Activated naive CD8-positive, alpha-beta T cell treated with anti-CD3 and anti-CD28 coated beads, Interleukin-2, amount 10 ng/mL, durations not matched to agents 7 days and 5 days (primary cell): Measurements from ENCODE around the gene IKZF1. TPM values are rescaled to one million over a fixed set of nuclear protein-coding genes. Genes with fewer than 3 reads are reported as not detected.

ENCODE experiments used
- ATAC-seq: fragments of 150-1000 bp; cut with Tn5 transposase; one replicate; pipeline ENCODE4 v1.10.0; 2021; ENCODE audit warnings: low read depth, moderate library complexity
- POLR2A ChIA-PET: fragments of 350-600 bp; sonication (Branson Sonifier 250); formaldehyde crosslinking; loops from one replicate; lab custom pipeline; 2021; ENCODE audit warnings: antibody characterized with exemption; lab: Charles Lee
- DNase-seq: peaks from one replicate; pipeline ENCODE4 v3.0.0; 2021
- H3K27ac Mint-ChIP-seq: one replicate; pipeline ENCODE4 v1.8.0; 2022; ENCODE audit warnings: mild to moderate bottlenecking, mixed read lengths
- H3K27me3 Mint-ChIP-seq: one replicate; pipeline ENCODE4 v1.8.0; 2022; ENCODE audit warnings: mild to moderate bottlenecking, moderate library complexity, mixed read lengths
- H3K36me3 Mint-ChIP-seq: one replicate; pipeline ENCODE4 v1.8.0; 2021; ENCODE audit warnings: mild to moderate bottlenecking, mixed read lengths
- H3K4me1 Mint-ChIP-seq: one replicate; pipeline ENCODE4 v1.8.0; 2021; ENCODE audit warnings: mixed read lengths
- H3K4me3 Mint-ChIP-seq: one replicate; pipeline ENCODE4 v1.8.0; 2022; ENCODE audit warnings: mild to moderate bottlenecking, moderate library complexity, mixed read lengths
- H3K9me3 Mint-ChIP-seq: one replicate; pipeline ENCODE4 v1.8.0; 2021; ENCODE audit warnings: mixed read lengths
- total RNA-seq, 2 experiments: library from RNA; stranded (reverse); gene quantifications; one replicate each; pipeline ENCODE4 v1.2.3, GENCODE V29; 2021

IKZF1 gene
- total RNA-seq, 2 experiments from 2014 or later, result 383 to 410 TPM

DNA sequence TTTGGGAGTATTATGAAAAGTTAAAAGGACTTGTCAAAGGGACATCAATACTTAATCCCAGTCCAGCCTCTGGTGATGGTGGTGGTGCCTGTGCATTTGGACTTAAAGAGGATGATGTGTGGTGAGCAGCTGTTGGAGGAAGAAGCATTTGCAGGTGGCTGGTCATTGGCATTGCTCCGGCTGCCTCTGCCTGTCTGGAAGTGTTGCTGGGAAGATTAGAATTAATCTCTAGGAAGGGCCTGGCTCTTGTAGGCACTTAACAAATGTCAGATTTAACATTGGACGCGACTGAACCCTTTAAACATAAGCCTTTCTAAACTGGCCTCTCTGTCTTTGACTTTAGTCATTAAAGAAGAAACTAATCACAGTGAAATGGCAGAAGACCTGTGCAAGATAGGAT, 86.9 kb downstream of the IKZF1 start:
- Mint-ChIP-seq H3K36me3 (peaks cover 54% of the 10 kb centered on the region), H3K4me1 (peaks cover 62% of the 10 kb centered on the region), H3K4me3 (no peak overlapping the region), H3K27me3 (no peaks in the 10 kb centered on the region), H3K9me3 (no peaks in the 10 kb centered on the region), H3K27ac (peak overlapping the region; percentile 63)
- DNase-seq (no peak), ATAC-seq (no peak)
- POLR2A ChIA-PET, result interaction anchor here (0.7 kb wide), 1 partner anchor 19 kb away, joined by 3 read pairs; no protein-coding TSS in a partner anchor

GRCh38 chr7:50393076-50393475, 88.6 kb downstream of the IKZF1 start:
- POLR2A ChIA-PET, result interaction anchor here (0.5 kb wide), 1 partner anchor 254 kb away, joined by 3 read pairs; no protein-coding TSS in a partner anchor
- Mint-ChIP-seq H3K27ac (peak overlapping the region; percentile 89), H3K9me3 (no peaks in the 10 kb centered on the region), H3K4me1 (peaks cover 70% of the 10 kb centered on the region), H3K4me3 (peak overlapping the region; percentile 39), H3K36me3 (peaks cover 51% of the 10 kb centered on the region), H3K27me3 (no peaks in the 10 kb centered on the region)
- DNase-seq, result no peak
- ATAC-seq, result peak; percentile 36

DNA sequence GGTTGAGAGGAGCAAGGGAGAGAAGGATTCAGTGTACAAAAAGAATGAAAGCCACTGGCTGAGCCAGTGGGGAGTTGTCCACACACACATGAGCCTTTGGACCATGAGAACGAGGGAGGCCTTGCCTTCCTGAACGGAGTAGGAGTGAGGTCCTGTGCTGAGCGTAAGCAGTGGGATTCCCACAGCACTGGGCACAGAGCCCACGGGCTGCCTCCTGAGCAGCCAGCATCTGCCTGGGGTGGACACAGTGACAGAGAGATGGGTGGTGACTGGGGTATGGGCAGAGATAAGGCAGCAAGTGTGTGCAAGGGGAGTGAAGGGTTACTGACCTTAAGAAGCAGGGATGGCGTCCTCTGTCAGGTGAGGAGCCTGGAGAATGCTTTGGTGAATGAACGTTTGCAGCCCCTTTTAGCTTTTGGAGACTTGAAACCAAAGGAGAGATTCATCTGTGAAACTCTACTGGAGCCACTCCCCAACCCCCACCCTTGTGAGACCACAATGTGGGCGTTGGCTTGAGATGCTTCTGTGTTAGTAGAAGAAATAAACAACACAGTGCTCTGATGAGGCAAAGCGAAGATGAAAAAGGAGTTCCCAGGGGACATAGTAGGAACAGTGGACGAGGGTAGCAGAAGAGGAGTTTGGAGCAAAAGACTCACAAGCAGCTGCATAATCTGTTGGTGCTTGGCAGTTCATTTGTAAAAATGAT, 89.2 kb downstream of the IKZF1 start:
- POLR2A ChIA-PET, result interaction anchor here (0.5 to 1.4 kb wide), 2 partner anchors 10 to 254 kb away, joined by 3 read pairs; no protein-coding TSS in a partner anchor
- Mint-ChIP-seq H3K36me3 (peaks cover 53% of the 10 kb centered on the region), H3K9me3 (no peaks in the 10 kb centered on the region), H3K4me3 (peak overlapping the region; percentile 39), H3K4me1 (peaks cover 75% of the 10 kb centered on the region), H3K27me3 (no peaks in the 10 kb centered on the region), H3K27ac (peak overlapping the region; percentile 89)
- DNase-seq (no peak), ATAC-seq (peak; percentile 30)

DNA sequence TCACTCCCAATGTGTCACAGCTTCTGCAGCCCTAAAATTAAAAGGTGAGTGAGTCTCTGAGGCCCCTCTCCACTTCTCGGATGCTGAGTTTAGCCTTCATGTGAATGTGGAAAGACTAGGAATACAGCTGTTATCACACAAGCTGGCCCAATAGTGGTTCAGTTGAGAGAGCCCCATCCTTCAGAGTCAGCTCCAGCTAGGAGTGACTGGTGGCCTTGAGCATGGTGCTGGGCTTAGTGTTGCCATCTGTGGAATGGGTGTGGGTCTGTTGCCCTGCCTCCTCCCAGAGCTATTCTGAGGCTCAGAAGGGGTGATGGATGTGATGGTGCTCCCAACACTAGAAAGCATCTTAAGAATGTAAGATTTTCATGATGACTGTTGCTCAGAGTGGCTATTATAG, 89.8 kb downstream of the IKZF1 start:
- peak; percentile 10 for ATAC-seq
- Mint-ChIP-seq H3K9me3 (no peaks in the 10 kb centered on the region), H3K27ac (peak overlapping the region; percentile 89), H3K4me3 (peak overlapping the region; percentile 39), H3K27me3 (no peaks in the 10 kb centered on the region), H3K36me3 (peaks cover 52% of the 10 kb centered on the region), H3K4me1 (peaks cover 73% of the 10 kb centered on the region)
- POLR2A ChIA-PET, result interaction anchor here (1.4 kb wide), 1 partner anchor 9 kb away, joined by 3 read pairs; no protein-coding TSS in a partner anchor
- DNase-seq, result no peak

GRCh38 chr7:50396856-50397255, 92.3 kb downstream of the IKZF1 start:
- peak overlapping the region; percentile 35 for H3K27ac Mint-ChIP-seq
- peak overlapping the region; percentile 12 for H3K4me3 Mint-ChIP-seq
- no peak for DNase-seq
- peaks cover 52% of the 10 kb centered on the region for H3K36me3 Mint-ChIP-seq
- H3K4me1 Mint-ChIP-seq, result peaks cover 60% of the 10 kb centered on the region
- no peak for ATAC-seq
- no peaks in the 10 kb centered on the region for H3K9me3 Mint-ChIP-seq
- no peaks in the 10 kb centered on the region for H3K27me3 Mint-ChIP-seq
- POLR2A ChIA-PET, result interaction anchor here (0.7 kb wide), 1 partner anchor 11 kb away, joined by 3 read pairs; no protein-coding TSS in a partner anchor

- no peak for ATAC-seq
- H3K4me3 Mint-ChIP-seq, result no peak overlapping the region
- H3K36me3 Mint-ChIP-seq, result peaks cover 51% of the 10 kb centered on the region
- POLR2A ChIA-PET, result interaction anchor here (0.7 kb wide), 1 partner anchor 10 kb away, joined by 3 read pairs; no protein-coding TSS in a partner anchor
- peaks cover 55% of the 10 kb centered on the region for H3K4me1 Mint-ChIP-seq
- no peaks in the 10 kb centered on the region for H3K27me3 Mint-ChIP-seq
- peak overlapping the region; percentile 50 for H3K27ac Mint-ChIP-seq
- no peak for DNase-seq
- H3K9me3 Mint-ChIP-seq, result no peaks in the 10 kb centered on the region
These were observed 92.9 kb downstream of the IKZF1 start for GRCh38 chr7:50397320-50397970.

GRCh38 chr7:50397971-50398324, 93.4 kb downstream of the IKZF1 start:
- no peak for ATAC-seq
- POLR2A ChIA-PET, result no interaction called here
- Mint-ChIP-seq H3K36me3 (peaks cover 48% of the 10 kb centered on the region), H3K27me3 (no peaks in the 10 kb centered on the region), H3K9me3 (no peaks in the 10 kb centered on the region), H3K4me1 (peaks cover 52% of the 10 kb centered on the region), H3K4me3 (no peak overlapping the region), H3K27ac (peak overlapping the region; percentile 66)
- no peak for DNase-seq

- no peak for DNase-seq
- POLR2A ChIA-PET, result no interaction called here
- peaks cover 46% of the 10 kb centered on the region for H3K4me1 Mint-ChIP-seq
- H3K27me3 Mint-ChIP-seq, result no peaks in the 10 kb centered on the region
- no peaks in the 10 kb centered on the region for H3K9me3 Mint-ChIP-seq
- H3K4me3 Mint-ChIP-seq, result no peak overlapping the region
- no peak for ATAC-seq
- H3K36me3 Mint-ChIP-seq, result peaks cover 42% of the 10 kb centered on the region
- no peak overlapping the region for H3K27ac Mint-ChIP-seq
These were observed 94.7 kb downstream of the IKZF1 start for GRCh38 chr7:50399206-50399605.

DNA sequence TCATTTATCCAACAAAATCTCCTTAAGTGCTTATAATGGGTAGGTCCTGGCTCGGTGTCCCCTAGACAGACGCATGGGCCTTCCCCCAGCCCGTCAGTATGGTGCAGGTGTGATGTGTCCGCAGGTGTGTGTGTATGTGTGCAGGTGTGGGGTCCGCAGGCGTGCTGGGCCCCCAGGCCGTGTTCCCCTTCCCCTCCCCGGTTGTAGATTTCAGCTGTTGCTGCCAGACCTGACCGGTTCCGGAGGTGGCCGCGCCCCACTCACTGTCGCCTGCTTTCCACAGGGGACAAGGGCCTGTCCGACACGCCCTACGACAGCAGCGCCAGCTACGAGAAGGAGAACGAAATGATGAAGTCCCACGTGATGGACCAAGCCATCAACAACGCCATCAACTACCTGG, 95.1 kb downstream of the IKZF1 start:
- Mint-ChIP-seq H3K27ac (no peak overlapping the region), H3K36me3 (peaks cover 42% of the 10 kb centered on the region), H3K27me3 (no peaks in the 10 kb centered on the region), H3K4me3 (no peak overlapping the region), H3K4me1 (peaks cover 41% of the 10 kb centered on the region), H3K9me3 (no peaks in the 10 kb centered on the region)
- ATAC-seq (no peak), DNase-seq (no peak)
- POLR2A ChIA-PET, result no interaction called here

DNA sequence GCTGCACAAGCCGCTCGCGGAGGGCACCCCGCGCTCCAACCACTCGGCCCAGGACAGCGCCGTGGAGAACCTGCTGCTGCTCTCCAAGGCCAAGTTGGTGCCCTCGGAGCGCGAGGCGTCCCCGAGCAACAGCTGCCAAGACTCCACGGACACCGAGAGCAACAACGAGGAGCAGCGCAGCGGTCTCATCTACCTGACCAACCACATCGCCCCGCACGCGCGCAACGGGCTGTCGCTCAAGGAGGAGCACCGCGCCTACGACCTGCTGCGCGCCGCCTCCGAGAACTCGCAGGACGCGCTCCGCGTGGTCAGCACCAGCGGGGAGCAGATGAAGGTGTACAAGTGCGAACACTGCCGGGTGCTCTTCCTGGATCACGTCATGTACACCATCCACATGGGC, 95.6 kb downstream of the IKZF1 start:
- no peak overlapping the region for H3K27ac Mint-ChIP-seq
- DNase-seq, result no peak
- POLR2A ChIA-PET, result no interaction called here

GRCh38 chr7:50404392-50404791, 99.9 kb downstream of the IKZF1 start:
- DNase-seq, result no peak
- Mint-ChIP-seq H3K27me3 (no peaks in the 10 kb centered on the region), H3K27ac (no peak overlapping the region), H3K4me3 (no peak overlapping the region), H3K36me3 (peaks cover 35% of the 10 kb centered on the region), H3K4me1 (peaks cover 43% of the 10 kb centered on the region), H3K9me3 (no peaks in the 10 kb centered on the region)
- POLR2A ChIA-PET, result no interaction called here
- no peak for ATAC-seq

More for the DNA sequence above, 95.6 kb downstream of the IKZF1 start:
- no peaks in the 10 kb centered on the region for H3K27me3 Mint-ChIP-seq
- no peak overlapping the region for H3K4me3 Mint-ChIP-seq
- peaks cover 42% of the 10 kb centered on the region for H3K36me3 Mint-ChIP-seq
- no peak for ATAC-seq
- H3K4me1 Mint-ChIP-seq, result peaks cover 40% of the 10 kb centered on the region
- no peaks in the 10 kb centered on the region for H3K9me3 Mint-ChIP-seq

DNA sequence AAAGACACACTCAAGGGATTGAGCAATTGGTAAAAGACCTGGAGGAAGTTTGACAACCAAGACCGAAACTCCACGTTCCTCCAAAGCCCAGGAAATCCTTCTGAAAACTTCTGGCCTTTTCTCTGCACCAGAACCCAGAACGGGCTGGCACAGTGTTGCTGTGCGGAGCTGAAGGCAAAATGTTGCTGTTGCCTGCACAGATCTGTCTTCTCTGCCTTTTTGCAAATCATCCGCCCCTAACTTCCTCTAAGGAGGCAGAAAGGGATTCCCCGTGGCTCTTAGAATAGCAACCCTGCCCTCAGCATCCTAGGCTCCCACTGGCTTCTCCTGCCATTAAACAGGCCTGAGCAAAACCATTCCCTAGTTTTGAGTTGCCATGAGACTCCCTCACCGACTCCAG, 100.7 kb downstream of the IKZF1 start:
- no peaks in the 10 kb centered on the region for H3K9me3 Mint-ChIP-seq
- POLR2A ChIA-PET, result no interaction called here
- H3K4me1 Mint-ChIP-seq, result peaks cover 50% of the 10 kb centered on the region
- no peaks in the 10 kb centered on the region for H3K27me3 Mint-ChIP-seq
- peaks cover 32% of the 10 kb centered on the region for H3K36me3 Mint-ChIP-seq
- ATAC-seq, result no peak
- peak overlapping the region; percentile 31 for H3K27ac Mint-ChIP-seq
- H3K4me3 Mint-ChIP-seq, result no peak overlapping the region
- DNase-seq, result no peak

DNA sequence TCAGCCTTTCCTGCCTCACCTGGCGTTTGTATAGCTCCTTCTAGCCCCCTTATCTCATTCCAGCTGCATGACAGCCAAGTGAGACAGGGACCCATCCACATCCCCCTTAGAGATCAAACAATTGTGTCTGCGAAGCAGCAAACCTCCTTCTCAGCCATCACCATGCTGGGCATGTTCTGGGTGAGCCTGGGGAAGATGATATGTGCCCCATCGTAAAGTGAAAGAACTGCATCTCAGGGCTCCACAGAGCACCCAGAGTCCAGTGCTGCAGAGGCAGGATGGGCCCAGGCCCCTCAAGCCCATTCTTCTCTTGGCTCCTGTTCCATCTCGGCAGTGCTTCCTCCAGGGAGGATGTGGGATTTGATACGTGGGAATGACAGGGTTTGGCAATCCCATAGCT, 102.4 kb downstream of the IKZF1 start:
- ATAC-seq, result peak; percentile 17
- no peaks in the 10 kb centered on the region for H3K27me3 Mint-ChIP-seq
- H3K9me3 Mint-ChIP-seq, result no peaks in the 10 kb centered on the region
- DNase-seq, result no peak
- peaks cover 57% of the 10 kb centered on the region for H3K4me1 Mint-ChIP-seq
- POLR2A ChIA-PET, result interaction anchor here (1.3 kb wide), 1 partner anchor 10 kb away, joined by 3 read pairs; no protein-coding TSS in a partner anchor
- H3K36me3 Mint-ChIP-seq, result peaks cover 17% of the 10 kb centered on the region
- peak overlapping the region; percentile 2 for H3K27ac Mint-ChIP-seq
- H3K4me3 Mint-ChIP-seq, result peak overlapping the region; percentile 4
